Peyer's patch (tissue), 4 donors: ENCODE measurements around the gene ACADL.

Experiments
- POLR2A ChIP-seq, 2 donors: fragments of 450-650 bp; IDR thresholded peaks; one replicate each; pipeline ENCODE4 v1.5.1; 2017; ENCODE audit warnings: antibody characterized with exemption in 2 of 2, mild to moderate bottlenecking in 2 of 2, moderate library complexity in 2 of 2
- TF ChIP-seq, protein P1 (sequence below), 6 experiments: fragments of 450-650 bp in 4 of 6; fragments of 200-600 bp in 2 of 6; sonication (generic) in 1 of 6; IDR thresholded peaks; one replicate each; pipeline ENCODE4 v1.5.1; 2017 to 2019; ENCODE audit warnings: antibody characterized with exemption in 6 of 6, mild to moderate bottlenecking in 3 of 6, moderate library complexity in 1 of 6

DNA sequence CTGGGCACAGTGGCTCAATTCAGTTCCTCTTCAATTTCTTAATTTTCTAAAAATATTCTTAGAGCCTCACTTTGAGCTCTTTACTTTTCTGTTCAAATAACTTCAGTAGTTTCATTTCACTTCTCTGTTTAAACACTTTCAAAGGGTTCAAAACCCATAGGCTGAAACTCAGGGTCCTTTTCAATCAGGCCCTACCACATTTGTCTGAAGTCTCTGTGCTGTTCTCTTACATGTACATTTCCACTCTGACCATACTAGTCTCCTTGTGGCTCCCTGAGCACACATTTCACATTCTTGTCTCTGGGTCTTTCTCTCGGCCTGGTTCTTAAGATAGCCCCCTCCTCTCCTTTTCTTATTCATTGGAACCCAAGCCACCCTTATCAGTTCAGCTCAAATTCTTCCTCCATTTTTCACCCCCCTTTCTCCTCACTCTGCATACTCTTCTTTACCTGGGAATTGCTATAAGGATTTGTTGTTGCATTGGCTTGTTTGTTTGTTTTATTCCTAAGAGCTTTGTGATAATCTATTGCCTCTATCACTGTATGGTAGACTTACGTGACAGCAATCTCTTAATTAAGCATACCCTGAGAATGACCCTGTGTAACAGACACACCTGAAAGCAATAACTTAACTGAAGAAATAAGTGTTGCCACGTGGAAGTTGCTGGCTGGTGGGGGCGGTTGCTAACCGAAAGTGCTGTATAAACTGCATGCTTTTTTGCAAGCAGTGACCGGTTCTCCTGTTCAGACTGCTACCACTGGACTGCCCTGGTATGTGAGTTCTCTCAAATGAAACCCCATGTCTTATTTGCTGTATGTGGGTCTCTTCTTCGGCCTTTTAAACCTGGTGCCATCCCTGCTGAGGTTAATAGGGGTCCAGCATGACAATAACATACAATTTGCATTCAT is 27.7 kb upstream of the ACADL start:
- TF ChIP-seq, protein P1, sequence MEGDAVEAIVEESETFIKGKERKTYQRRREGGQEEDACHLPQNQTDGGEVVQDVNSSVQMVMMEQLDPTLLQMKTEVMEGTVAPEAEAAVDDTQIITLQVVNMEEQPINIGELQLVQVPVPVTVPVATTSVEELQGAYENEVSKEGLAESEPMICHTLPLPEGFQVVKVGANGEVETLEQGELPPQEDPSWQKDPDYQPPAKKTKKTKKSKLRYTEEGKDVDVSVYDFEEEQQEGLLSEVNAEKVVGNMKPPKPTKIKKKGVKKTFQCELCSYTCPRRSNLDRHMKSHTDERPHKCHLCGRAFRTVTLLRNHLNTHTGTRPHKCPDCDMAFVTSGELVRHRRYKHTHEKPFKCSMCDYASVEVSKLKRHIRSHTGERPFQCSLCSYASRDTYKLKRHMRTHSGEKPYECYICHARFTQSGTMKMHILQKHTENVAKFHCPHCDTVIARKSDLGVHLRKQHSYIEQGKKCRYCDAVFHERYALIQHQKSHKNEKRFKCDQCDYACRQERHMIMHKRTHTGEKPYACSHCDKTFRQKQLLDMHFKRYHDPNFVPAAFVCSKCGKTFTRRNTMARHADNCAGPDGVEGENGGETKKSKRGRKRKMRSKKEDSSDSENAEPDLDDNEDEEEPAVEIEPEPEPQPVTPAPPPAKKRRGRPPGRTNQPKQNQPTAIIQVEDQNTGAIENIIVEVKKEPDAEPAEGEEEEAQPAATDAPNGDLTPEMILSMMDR (IDR thresholded peaks at IDR 0.05) = no peak
- no peak for TF ChIP-seq POLR2A (IDR thresholded peaks at IDR 0.05)
